ENCODE measurements around the gene KRTAP5-1.

KRTAP5-1 gene

GRCh38 chr11:1557051-1557884, 27.8 kb downstream of the KRTAP5-1 start:
- TF ChIP-seq CTCF (IDR thresholded peaks at IDR 0.05; ENCODE audit: insufficient read depth, low read length, poor library complexity, severe bottlenecking): no peak
- Histone ChIP-seq H3K27me3 (replicated peaks; ENCODE audit: control insufficient read depth, insufficient read depth, low read length) (no peaks in the 10 kb centered on the region; the same call in 1 of the 2 replicates), H3K36me3 (ENCODE audit: control insufficient read depth, insufficient read depth, low read length) (no peaks in the 10 kb centered on the region), H3K4me3 (replicated peaks; ENCODE audit: low read depth, low read length) (no peak overlapping the region)
- no peak for DNase-seq (ENCODE audit: extremely low read depth, insufficient read length)

GRCh38 chr11:1556278-1556902, 28.7 kb downstream of the KRTAP5-1 start:
- no peak for TF ChIP-seq CTCF (IDR thresholded peaks at IDR 0.05; ENCODE audit: insufficient read depth, low read length, poor library complexity, severe bottlenecking)
- DNase-seq (ENCODE audit: extremely low read depth, insufficient read length): no peak
- H3K36me3 ChIP-seq (ENCODE audit: control insufficient read depth, insufficient read depth, low read length): no peaks in the 10 kb centered on the region
- no peak overlapping the region for H3K4me3 ChIP-seq (replicated peaks; ENCODE audit: low read depth, low read length)
- H3K27me3 ChIP-seq (replicated peaks; ENCODE audit: control insufficient read depth, insufficient read depth, low read length): no peaks in the 10 kb centered on the region; the same call in 1 of the 2 replicates

- no peak for DNase-seq (ENCODE audit: extremely low read depth, insufficient read length)
- H3K36me3 ChIP-seq (ENCODE audit: control insufficient read depth, insufficient read depth, low read length): no peaks in the 10 kb centered on the region
- no peak overlapping the region for H3K4me3 ChIP-seq (replicated peaks; ENCODE audit: low read depth, low read length)
- TF ChIP-seq CTCF (IDR thresholded peaks at IDR 0.05; ENCODE audit: insufficient read depth, low read length, poor library complexity, severe bottlenecking): no peak
- H3K27me3 ChIP-seq (replicated peaks; ENCODE audit: control insufficient read depth, insufficient read depth, low read length): no peaks in the 10 kb centered on the region; the same call in 1 of the 2 replicates
Measured at GRCh38 chr11:1555713-1556153, 29.4 kb downstream of the KRTAP5-1 start.

- no peak for TF ChIP-seq CTCF (IDR thresholded peaks at IDR 0.05; ENCODE audit: insufficient read depth, low read length, poor library complexity, severe bottlenecking)
Measured at GRCh38 chr11:1554981-1555712, 29.9 kb downstream of the KRTAP5-1 start.

GRCh38 chr11:1553808-1554594, 31.1 kb downstream of the KRTAP5-1 start:
- TF ChIP-seq CTCF (IDR thresholded peaks at IDR 0.05; ENCODE audit: insufficient read depth, low read length, poor library complexity, severe bottlenecking): no peak
- H3K36me3 ChIP-seq (ENCODE audit: control insufficient read depth, insufficient read depth, low read length): no peaks in the 10 kb centered on the region
- no peak overlapping the region for H3K4me3 ChIP-seq (replicated peaks; ENCODE audit: low read depth, low read length)
- no peak for DNase-seq (ENCODE audit: extremely low read depth, insufficient read length)
- H3K27me3 ChIP-seq (replicated peaks; ENCODE audit: control insufficient read depth, insufficient read depth, low read length): no peaks in the 10 kb centered on the region

More at GRCh38 chr11:1554981-1555712, 29.9 kb downstream of the KRTAP5-1 start:
- no peak for DNase-seq (ENCODE audit: extremely low read depth, insufficient read length)
- H3K4me3 ChIP-seq (replicated peaks; ENCODE audit: low read depth, low read length): no peak overlapping the region
- no peaks in the 10 kb centered on the region; the same call in 1 of the 2 replicates for H3K27me3 ChIP-seq (replicated peaks; ENCODE audit: control insufficient read depth, insufficient read depth, low read length)
- no peaks in the 10 kb centered on the region for H3K36me3 ChIP-seq (ENCODE audit: control insufficient read depth, insufficient read depth, low read length)

Measured in GM06990 (cell line).